GM12872 (cell line): ENCODE data around the gene MRM2.

Experiments
- TF ChIP-seq, protein P1 (sequence below): IDR thresholded peaks from 3 replicates; pipeline ENCODE4 v1.5.1; 2011; ENCODE audit warnings: low read depth, mild to moderate bottlenecking, low read length, moderate library complexity; ENCODE audit not compliant: insufficient read depth

The MRM2 gene

DNA sequence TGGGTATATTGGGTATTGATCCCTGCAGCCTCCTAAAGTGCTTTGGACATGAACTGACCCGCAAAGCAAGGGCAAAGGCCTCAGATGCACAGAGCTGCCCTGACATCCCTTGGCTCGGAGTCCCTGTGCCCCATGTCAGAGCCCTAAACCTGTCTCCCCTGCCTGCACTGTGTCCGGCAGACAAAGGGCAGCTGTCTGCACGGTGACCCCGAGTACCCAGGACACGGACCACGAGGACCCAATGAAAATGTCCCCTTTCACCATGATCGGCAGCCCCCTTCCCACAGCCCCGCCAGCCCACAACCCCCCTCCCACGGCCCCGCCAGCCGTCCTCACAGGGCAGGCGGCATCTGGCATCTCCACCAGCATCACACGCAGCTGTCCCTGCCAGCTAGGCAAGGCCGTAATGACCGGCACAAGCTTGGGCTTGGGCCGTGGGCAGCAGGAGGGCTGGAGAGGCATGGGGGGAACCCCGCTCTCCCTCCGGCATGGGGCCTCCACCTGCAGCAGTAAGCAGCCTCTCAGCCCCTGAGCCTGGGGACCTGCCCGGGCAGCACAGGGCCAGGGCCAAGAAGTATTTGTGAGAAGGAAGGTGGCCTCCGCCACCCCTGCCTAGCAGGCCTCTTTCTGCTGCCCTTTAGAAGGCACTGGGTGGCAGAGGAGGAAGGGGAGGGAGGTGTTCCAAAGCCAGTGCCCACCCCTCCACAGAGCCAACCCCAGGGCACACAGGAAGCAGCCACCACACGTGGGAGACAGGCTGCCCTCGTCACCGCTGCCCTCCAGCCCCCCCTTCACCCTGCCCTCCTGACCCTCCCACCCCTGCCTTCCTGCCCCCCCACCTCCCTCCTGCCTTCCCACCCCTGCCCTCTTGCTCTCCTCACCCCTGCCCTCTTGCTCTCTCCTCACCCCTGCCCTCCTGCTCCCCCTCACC, 10.1 kb upstream of the MRM2 start:
- TF ChIP-seq, protein P1, sequence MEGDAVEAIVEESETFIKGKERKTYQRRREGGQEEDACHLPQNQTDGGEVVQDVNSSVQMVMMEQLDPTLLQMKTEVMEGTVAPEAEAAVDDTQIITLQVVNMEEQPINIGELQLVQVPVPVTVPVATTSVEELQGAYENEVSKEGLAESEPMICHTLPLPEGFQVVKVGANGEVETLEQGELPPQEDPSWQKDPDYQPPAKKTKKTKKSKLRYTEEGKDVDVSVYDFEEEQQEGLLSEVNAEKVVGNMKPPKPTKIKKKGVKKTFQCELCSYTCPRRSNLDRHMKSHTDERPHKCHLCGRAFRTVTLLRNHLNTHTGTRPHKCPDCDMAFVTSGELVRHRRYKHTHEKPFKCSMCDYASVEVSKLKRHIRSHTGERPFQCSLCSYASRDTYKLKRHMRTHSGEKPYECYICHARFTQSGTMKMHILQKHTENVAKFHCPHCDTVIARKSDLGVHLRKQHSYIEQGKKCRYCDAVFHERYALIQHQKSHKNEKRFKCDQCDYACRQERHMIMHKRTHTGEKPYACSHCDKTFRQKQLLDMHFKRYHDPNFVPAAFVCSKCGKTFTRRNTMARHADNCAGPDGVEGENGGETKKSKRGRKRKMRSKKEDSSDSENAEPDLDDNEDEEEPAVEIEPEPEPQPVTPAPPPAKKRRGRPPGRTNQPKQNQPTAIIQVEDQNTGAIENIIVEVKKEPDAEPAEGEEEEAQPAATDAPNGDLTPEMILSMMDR, result no peak

- TF ChIP-seq, protein P1, result no peak
Observed at GRCh38 chr7:2251381-2251780, 9.4 kb upstream of the MRM2 start.

- TF ChIP-seq, protein P1, result no peak
Observed at GRCh38 chr7:2249744-2250323, 7.8 kb upstream of the MRM2 start.

DNA sequence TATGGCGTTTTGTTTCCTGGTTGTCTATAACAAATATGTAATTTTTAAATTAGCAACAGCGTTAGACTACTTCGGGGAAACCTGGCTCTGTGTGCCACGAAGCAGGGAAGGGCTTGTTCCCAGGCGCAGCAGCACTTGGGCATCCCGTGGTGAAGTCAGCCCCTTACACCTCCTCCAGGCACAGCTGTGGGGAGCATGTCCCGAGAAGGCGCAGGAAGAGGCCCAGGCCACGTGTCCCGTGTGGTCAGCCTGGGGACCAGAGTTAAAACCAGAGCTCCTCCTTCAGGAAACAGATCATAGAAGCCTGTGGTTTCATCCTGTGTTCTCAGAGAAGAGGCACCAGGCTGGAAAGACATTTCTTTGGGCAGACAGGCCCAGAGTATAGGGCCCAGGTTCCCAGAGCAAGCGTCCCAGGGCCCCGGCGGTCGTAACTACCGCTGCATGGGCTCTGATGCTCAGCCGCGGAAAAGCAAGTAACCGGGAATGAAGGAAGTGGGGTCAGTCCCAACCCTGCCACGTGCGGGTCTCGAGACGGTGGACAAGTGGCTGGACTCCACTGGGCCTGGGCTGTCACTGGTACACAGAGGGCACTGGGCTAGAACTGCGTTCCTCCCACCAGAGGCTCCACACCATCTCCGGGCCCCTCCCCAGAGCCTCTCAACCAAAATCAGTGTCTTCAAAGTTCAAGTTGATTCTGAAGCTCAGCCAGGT, 7.1 kb upstream of the MRM2 start:
- TF ChIP-seq, protein P1, result no peak

DNA sequence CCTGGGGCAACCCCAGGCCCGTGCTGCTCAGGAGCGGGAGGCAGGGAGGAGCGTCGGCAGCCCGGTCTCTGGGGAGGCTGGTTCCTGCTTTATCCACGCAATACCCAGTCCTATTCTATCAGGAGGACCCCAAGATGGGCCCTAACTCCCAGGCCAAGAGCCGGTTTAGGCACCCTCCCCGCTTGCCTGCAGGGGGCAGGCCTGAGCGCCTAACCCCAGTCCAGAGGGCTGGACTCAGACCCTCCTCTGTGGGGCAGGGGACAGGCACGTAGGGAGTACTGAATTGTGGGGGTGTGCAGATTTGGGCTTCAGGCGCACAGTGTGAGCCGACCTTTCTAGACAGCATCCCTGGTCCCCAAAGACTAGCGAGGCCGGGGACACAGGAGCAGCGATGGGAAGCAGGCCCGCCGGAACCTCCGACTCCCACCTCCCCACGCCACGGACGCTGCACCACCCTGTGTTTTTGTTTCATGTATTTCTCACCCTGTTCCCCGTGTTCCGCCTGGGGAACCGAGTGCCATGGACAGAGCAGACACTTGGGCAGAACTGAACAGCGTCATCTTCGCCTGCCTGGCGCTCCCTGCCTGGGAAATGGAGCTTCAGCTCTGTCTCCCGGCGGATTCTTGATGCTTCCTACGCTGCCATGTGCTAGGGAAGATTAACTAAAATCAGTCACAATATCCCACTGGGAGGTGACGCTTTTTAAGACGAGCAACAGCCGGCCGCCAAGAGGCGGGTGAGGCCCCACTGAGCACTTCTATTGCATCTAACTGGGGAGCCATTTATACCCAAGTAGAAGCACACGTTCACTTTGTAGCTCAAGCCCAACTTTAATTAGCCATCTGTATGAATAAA, 5.4 kb upstream of the MRM2 start:
- TF ChIP-seq, protein P1, result peak; percentile 80

- TF ChIP-seq, protein P1, result no peak
Observed at GRCh38 chr7:2245883-2246675, 4.1 kb upstream of the MRM2 start.
